Mesenchymal stem cell (in vitro differentiated cells and primary cell): ENCODE results near the gene FTL.

Source experiments
- DNase-seq: peaks from one replicate; pipeline ENCODE4 v3.0.0-alpha.2; 2013
- H2AFZ ChIP-seq: one replicate; pipeline ENCODE4 v1.6.1; 2013; ENCODE audit warnings: low read depth, mild to moderate bottlenecking, control low read depth, inconsistent platforms, low read length, moderate library complexity
- H2AK5ac ChIP-seq: 2 replicates; pipeline ENCODE4 v1.6.1; 2013; ENCODE audit warnings: low read length, moderate library complexity, mild to moderate bottlenecking, inconsistent platforms; ENCODE audit not compliant: severe bottlenecking
- H2BK120ac ChIP-seq: one replicate; pipeline ENCODE4 v1.6.1; 2013; ENCODE audit warnings: low read depth, mild to moderate bottlenecking, inconsistent platforms, low read length, moderate library complexity
- H2BK12ac ChIP-seq, 2 experiments: one replicate each; pipeline ENCODE4 v1.6.1; 2013; ENCODE audit warnings: inconsistent platforms in 2 of 2, low read length in 2 of 2, mild to moderate bottlenecking in 2 of 2, moderate library complexity in 2 of 2, control low read depth in 1 of 2
- H2BK15ac ChIP-seq: one replicate; pipeline ENCODE4 v1.6.1; 2013; ENCODE audit warnings: mild to moderate bottlenecking, low read depth, inconsistent platforms; ENCODE audit not compliant: poor library complexity, severe bottlenecking
- H2BK5ac ChIP-seq: 2 replicates; pipeline ENCODE4 v1.6.1; 2013; ENCODE audit warnings: low read depth, mild to moderate bottlenecking, low read length, control low read depth, inconsistent platforms; ENCODE audit not compliant: poor library complexity, severe bottlenecking
- H3K14ac ChIP-seq, 2 experiments: one replicate each; pipeline ENCODE4 v1.6.1; 2013; ENCODE audit warnings: inconsistent platforms in 2 of 2, low read length in 2 of 2, control low read depth in 1 of 2, mild to moderate bottlenecking in 1 of 2, moderate library complexity in 1 of 2
- H3K18ac ChIP-seq, 2 experiments: one replicate each; pipeline ENCODE4 v1.6.1; 2013; ENCODE audit warnings: inconsistent platforms in 2 of 2, low read length in 2 of 2, control low read depth in 1 of 2, low read depth in 1 of 2, mild to moderate bottlenecking in 1 of 2
- H3K23ac ChIP-seq, 2 experiments: one replicate each; pipeline ENCODE4 v1.6.1; 2013; ENCODE audit warnings: inconsistent platforms in 2 of 2, low read length in 2 of 2, mild to moderate bottlenecking in 2 of 2, moderate library complexity in 2 of 2, control low read depth in 1 of 2
- H3K27ac ChIP-seq: 2 replicates; pipeline ENCODE4 v1.5.1; 2013; ENCODE audit warnings: mild to moderate bottlenecking, moderate library complexity, low read length, control low read depth, inconsistent platforms; ENCODE audit not compliant: poor library complexity, severe bottlenecking
- H3K27me3 ChIP-seq, 2 experiments: 2 replicates each; pipeline versions ENCODE4 v1.6.1 to v1.7.0; 2013; ENCODE audit warnings: low read length in 2 of 2, mild to moderate bottlenecking in 2 of 2, moderate library complexity in 2 of 2, control low read depth in 1 of 2, inconsistent platforms in 1 of 2; ENCODE audit not compliant: control insufficient read depth in 1 of 2, insufficient read depth in 1 of 2
- H3K36me3 ChIP-seq, 2 experiments: 2 replicates each; pipeline versions ENCODE4 v1.6.1 to v1.7.0; 2013; ENCODE audit warnings: low read length in 2 of 2, control low read depth in 1 of 2, inconsistent platforms in 1 of 2, low read depth in 1 of 2, mild to moderate bottlenecking in 1 of 2; ENCODE audit not compliant: insufficient read depth in 2 of 2, control insufficient read depth in 1 of 2
- H3K4ac ChIP-seq, 2 experiments: one replicate each; pipeline ENCODE4 v1.6.1; 2013; ENCODE audit warnings: inconsistent platforms in 2 of 2, low read length in 2 of 2, mild to moderate bottlenecking in 2 of 2, moderate library complexity in 2 of 2, control low read depth in 1 of 2, low read depth in 1 of 2
- H3K4me1 ChIP-seq: 2 replicates; pipeline ENCODE4 v1.6.1; 2013; ENCODE audit warnings: low read depth, low read length, control low read depth; ENCODE audit not compliant: control insufficient read depth, insufficient read depth
- H3K4me2 ChIP-seq: 2 replicates; pipeline ENCODE4 v1.6.1; 2013; ENCODE audit warnings: low read length, mild to moderate bottlenecking, inconsistent platforms; ENCODE audit not compliant: poor library complexity, severe bottlenecking
- H3K4me3 ChIP-seq, 2 experiments: 2 replicates each; pipeline versions ENCODE4 v1.5.1 to v1.7.0; 2013; ENCODE audit warnings: low read length in 2 of 2, mild to moderate bottlenecking in 2 of 2, control low read depth in 1 of 2, low read depth in 1 of 2; ENCODE audit not compliant: insufficient read depth in 1 of 2
- H3K79me1 ChIP-seq: replicated peaks from 2 replicates; pipeline ENCODE4 v1.6.1; 2013; ENCODE audit warnings: mild to moderate bottlenecking, control low read depth, low read length, inconsistent platforms; ENCODE audit not compliant: poor library complexity, severe bottlenecking
- H3K9ac ChIP-seq: 2 replicates; pipeline ENCODE4 v1.7.0; 2013; ENCODE audit warnings: mild to moderate bottlenecking, low read length, moderate library complexity
- H3K9me3 ChIP-seq: 2 replicates; pipeline ENCODE4 v1.7.0; 2013; ENCODE audit warnings: mild to moderate bottlenecking, low read length; ENCODE audit not compliant: control insufficient read depth
- H4K8ac ChIP-seq: one replicate; pipeline ENCODE4 v1.6.1; 2013; ENCODE audit warnings: inconsistent platforms, mild to moderate bottlenecking, low read length, moderate library complexity
- H4K91ac ChIP-seq: one replicate; pipeline ENCODE4 v1.6.1; 2013; ENCODE audit warnings: mild to moderate bottlenecking, low read length, inconsistent platforms
- WGBS: methylation state at CpG from one replicate; pipeline ENCODE4 v1.1.7; 2013; ENCODE audit warnings: mixed read lengths; 5-methylcytosine and 5-hydroxymethylcytosine counted together

The FTL gene

GRCh38 chr19:48938256-48938655, 26.9 kb upstream of the FTL start:
- no peak overlapping the region for H2BK12ac ChIP-seq
- H4K8ac ChIP-seq = no peak overlapping the region
- no peaks in the 10 kb centered on the region for H3K79me1 ChIP-seq
- H2AK5ac ChIP-seq = no peak overlapping the region
- no peak overlapping the region for H2BK120ac ChIP-seq
- no peak overlapping the region for H3K14ac ChIP-seq
- WGBS = 90% methylated on average over 3 of the region's 7 CpGs
- peaks cover 0 to under 1% of the 10 kb centered on the region in 2 experiments for H3K27me3 ChIP-seq
- H3K27ac ChIP-seq = no peak overlapping the region
- no peak overlapping the region for H3K18ac ChIP-seq
- H2AFZ ChIP-seq = no peak overlapping the region
- H3K23ac ChIP-seq = no peak overlapping the region
- peaks cover 4% of the 10 kb centered on the region for H3K9me3 ChIP-seq
- no peak overlapping the region for H3K9ac ChIP-seq
- no peak overlapping the region for H3K4me3 ChIP-seq
- no peaks in the 10 kb centered on the region for H3K36me3 ChIP-seq
- peaks cover 7% of the 10 kb centered on the region for H3K4me1 ChIP-seq
- H2BK15ac ChIP-seq = no peak overlapping the region
- no peak overlapping the region for H3K4me2 ChIP-seq
- no peak for DNase-seq
- no peak overlapping the region for H4K91ac ChIP-seq
- H2BK5ac ChIP-seq = no peak overlapping the region
- H3K4ac ChIP-seq = no peak overlapping the region

- 82% methylated on average over 3 of the region's 5 CpGs for WGBS
- H2BK15ac ChIP-seq = no peak overlapping the region
- H3K4me2 ChIP-seq = no peak overlapping the region
- H4K8ac ChIP-seq = no peak overlapping the region
- DNase-seq = no peak
- no peak overlapping the region for H3K9ac ChIP-seq
- no peak overlapping the region for H3K4ac ChIP-seq
- no peaks in the 10 kb centered on the region for H3K79me1 ChIP-seq
- peaks cover 4% of the 10 kb centered on the region for H3K9me3 ChIP-seq
- H3K36me3 ChIP-seq = no peaks in the 10 kb centered on the region
- no peak overlapping the region for H2AK5ac ChIP-seq
- no peaks in the 10 kb centered on the region for H3K4me1 ChIP-seq
- no peak overlapping the region for H2BK120ac ChIP-seq
- H2BK12ac ChIP-seq = no peak overlapping the region
- H3K27me3 ChIP-seq = no peaks in the 10 kb centered on the region
- H3K14ac ChIP-seq = no peak overlapping the region
- H3K23ac ChIP-seq = no peak overlapping the region
- no peak overlapping the region for H2BK5ac ChIP-seq
- H4K91ac ChIP-seq = no peak overlapping the region
- H3K18ac ChIP-seq = no peak overlapping the region
- no peak overlapping the region for H3K27ac ChIP-seq
- no peak overlapping the region for H3K4me3 ChIP-seq
- H2AFZ ChIP-seq = no peak overlapping the region
Measured at GRCh38 chr19:48940902-48941301, 24.2 kb upstream of the FTL start.

- Histone ChIP-seq H2BK15ac (no peak overlapping the region), H3K18ac (no peak overlapping the region), H3K9ac (no peak overlapping the region), H3K4me3 (no peak overlapping the region), H2BK5ac (no peak overlapping the region), H3K36me3 (no peaks in the 10 kb centered on the region), H3K4me2 (no peak overlapping the region), H3K4me1 (no peaks in the 10 kb centered on the region), H2BK120ac (no peak overlapping the region), H3K79me1 (no peaks in the 10 kb centered on the region), H3K4ac (no peak overlapping the region), H2AFZ (no peak overlapping the region), H2AK5ac (no peak overlapping the region), H3K27me3 (no peaks in the 10 kb centered on the region), H3K23ac (no peak overlapping the region), H3K9me3 (peaks cover 4% of the 10 kb centered on the region), H4K8ac (no peak overlapping the region), H4K91ac (no peak overlapping the region), H3K14ac (no peak overlapping the region), H2BK12ac (no peak overlapping the region), H3K27ac (no peak overlapping the region)
- 84% methylated on average over 6 of the region's 6 CpGs for WGBS
- DNase-seq = no peak
Measured at GRCh38 chr19:48943081-48943480, 22.0 kb upstream of the FTL start.

GRCh38 chr19:48945415-48945814, 19.7 kb upstream of the FTL start:
- Histone ChIP-seq H3K36me3 (no peaks in the 10 kb centered on the region), H3K4ac (no peak overlapping the region), H3K9ac (no peak overlapping the region), H3K4me3 (no peak overlapping the region), H4K8ac (no peak overlapping the region), H3K27ac (no peak overlapping the region), H3K18ac (no peak overlapping the region), H2AFZ (no peak overlapping the region), H2BK120ac (no peak overlapping the region), H2AK5ac (no peak overlapping the region), H3K14ac (no peak overlapping the region), H3K4me2 (no peak overlapping the region), H3K9me3 (peaks cover 4% of the 10 kb centered on the region), H2BK12ac (no peak overlapping the region), H3K4me1 (no peaks in the 10 kb centered on the region), H4K91ac (no peak overlapping the region), H3K79me1 (no peaks in the 10 kb centered on the region), H2BK5ac (no peak overlapping the region), H2BK15ac (no peak overlapping the region), H3K27me3 (no peaks in the 10 kb centered on the region), H3K23ac (no peak overlapping the region)
- WGBS = 84% methylated on average over 5 of the region's 5 CpGs
- DNase-seq = no peak
